H9 (cell line): Measurements from ENCODE around the gene MLIP. TPM values are rescaled to one million over a fixed set of nuclear protein-coding genes. Genes with fewer than 3 reads are reported as not detected.

ENCODE experiments used
- DNase-seq: peaks from one replicate; pipeline ENCODE4 v3.0.0-alpha.2; 2017
- H2AFZ ChIP-seq: one replicate; pipeline ENCODE4 v1.6.1; 2013; ENCODE audit warnings: mild to moderate bottlenecking, low read length, control low read depth, moderate library complexity
- H2AK5ac ChIP-seq: 2 replicates; pipeline ENCODE4 v1.6.1; 2013; ENCODE audit warnings: low read length, control low read depth, mixed read lengths; ENCODE audit not compliant: insufficient read length
- H2BK120ac ChIP-seq: one replicate; pipeline ENCODE4 v1.6.1; 2013; ENCODE audit warnings: low read depth, mild to moderate bottlenecking, low read length, control low read depth, inconsistent platforms; ENCODE audit not compliant: poor library complexity, severe bottlenecking
- H2BK12ac ChIP-seq: 2 replicates; pipeline ENCODE4 v1.6.1; 2013; ENCODE audit warnings: low read length, control low read depth, mixed read lengths, low read depth; ENCODE audit not compliant: insufficient read length
- H2BK15ac ChIP-seq: 2 replicates; pipeline ENCODE4 v1.6.1; 2013; ENCODE audit warnings: low read depth, low read length, control low read depth
- H2BK20ac ChIP-seq: one replicate; pipeline ENCODE4 v1.6.1; 2013; ENCODE audit warnings: low read depth, mild to moderate bottlenecking, low read length, control low read depth, inconsistent platforms; ENCODE audit not compliant: poor library complexity, severe bottlenecking
- H2BK5ac ChIP-seq: 2 replicates; pipeline ENCODE4 v1.6.1; 2013; ENCODE audit warnings: low read length, control low read depth, mixed read lengths; ENCODE audit not compliant: insufficient read length
- H3K14ac ChIP-seq: 2 replicates; pipeline ENCODE4 v1.6.1; 2013; ENCODE audit warnings: low read length, control low read depth; ENCODE audit not compliant: insufficient read depth
- H3K18ac ChIP-seq: 2 replicates; pipeline ENCODE4 v1.6.1; 2013; ENCODE audit warnings: low read depth, mild to moderate bottlenecking, mixed read lengths, low read length, control low read depth; ENCODE audit not compliant: insufficient read length
- H3K23ac ChIP-seq: 2 replicates; pipeline ENCODE4 v1.6.1; 2013; ENCODE audit warnings: low read length, control low read depth, mixed read lengths, low read depth; ENCODE audit not compliant: insufficient read length
- H3K23me2 ChIP-seq: 2 replicates; pipeline ENCODE4 v1.6.1; 2013; ENCODE audit warnings: low read depth, mild to moderate bottlenecking, mixed read lengths, low read length, control low read depth; ENCODE audit not compliant: insufficient read length, poor library complexity, severe bottlenecking
- H3K27ac ChIP-seq: 2 replicates; pipeline ENCODE4 v1.5.1; 2013; ENCODE audit warnings: low read length, control low read depth, mixed read lengths, low read depth; ENCODE audit not compliant: insufficient read length
- H3K27me3 ChIP-seq: 2 replicates; pipeline ENCODE4 v1.6.1; 2013; ENCODE audit warnings: low read length, control low read depth, inconsistent platforms; ENCODE audit not compliant: insufficient read depth
- H3K4ac ChIP-seq: 2 replicates; pipeline ENCODE4 v1.6.1; 2013; ENCODE audit warnings: low read depth, mild to moderate bottlenecking, control low read depth, inconsistent platforms, low read length, moderate library complexity
- H3K4me1 ChIP-seq: 2 replicates; pipeline ENCODE4 v1.6.1; 2013; ENCODE audit warnings: low read length, control low read depth, inconsistent platforms; ENCODE audit not compliant: insufficient read depth
- H3K4me2 ChIP-seq: 2 replicates; pipeline ENCODE4 v1.6.1; 2013; ENCODE audit warnings: low read length, control low read depth, mixed read lengths; ENCODE audit not compliant: insufficient read length, insufficient read depth
- H3K56ac ChIP-seq: 2 replicates; pipeline ENCODE4 v1.6.1; 2013; ENCODE audit warnings: low read depth, mild to moderate bottlenecking, mixed read lengths, low read length, control low read depth; ENCODE audit not compliant: insufficient read length
- H3K79me1 ChIP-seq: 2 replicates; pipeline ENCODE4 v1.6.1; 2013; ENCODE audit warnings: low read depth, mild to moderate bottlenecking, moderate library complexity, low read length, control low read depth, inconsistent platforms; ENCODE audit not compliant: insufficient read depth, poor library complexity, severe bottlenecking
- H3K79me2 ChIP-seq: 2 replicates; pipeline ENCODE4 v1.6.1; 2013; ENCODE audit warnings: low read length, control low read depth, inconsistent platforms; ENCODE audit not compliant: insufficient read depth
- H3K9ac ChIP-seq: 2 replicates; pipeline ENCODE4 v1.6.1; 2013; ENCODE audit warnings: low read length, control low read depth, mixed read lengths; ENCODE audit not compliant: insufficient read length; ENCODE audit errors: extremely low read depth
- H3K9me3 ChIP-seq: one replicate; pipeline ENCODE4 v1.6.1; 2013; ENCODE audit warnings: low read depth, low read length, inconsistent platforms; ENCODE audit not compliant: control insufficient read depth
- H3T11ph ChIP-seq: one replicate; pipeline ENCODE4 v1.6.1; 2013; ENCODE audit warnings: mild to moderate bottlenecking, low read length, control low read depth, inconsistent platforms
- H4K20me1 ChIP-seq: one replicate; pipeline ENCODE4 v1.6.1; 2013; ENCODE audit not compliant: control insufficient read depth, insufficient read length, insufficient read depth
- H4K5ac ChIP-seq: 2 replicates; pipeline ENCODE4 v1.6.1; 2013; ENCODE audit warnings: low read depth, mild to moderate bottlenecking, mixed read lengths, low read length, control low read depth; ENCODE audit not compliant: insufficient read length
- H4K8ac ChIP-seq: replicated peaks from 2 replicates; pipeline ENCODE4 v1.6.1; 2013; ENCODE audit warnings: low read length, control low read depth, mixed read lengths, low read depth; ENCODE audit not compliant: insufficient read length
- H4K91ac ChIP-seq: 2 replicates; pipeline ENCODE4 v1.6.1; 2013; ENCODE audit warnings: low read depth, mild to moderate bottlenecking, moderate library complexity, mixed read lengths, low read length, control low read depth; ENCODE audit not compliant: insufficient read length
- H3K27ac Mint-ChIP-seq, 3 experiments: 2 replicates in 2 of 3; 3 replicates in 1 of 3; pipeline ENCODE4 v1.8.0; 2020 to 2021; ENCODE audit warnings: mixed read lengths in 3 of 3, mild to moderate bottlenecking in 1 of 3, moderate library complexity in 1 of 3
- H3K27me3 Mint-ChIP-seq: 2 replicates; pipeline ENCODE4 v1.8.0; 2021; ENCODE audit warnings: low read depth, mild to moderate bottlenecking, moderate library complexity, mixed read lengths
- H3K36me3 Mint-ChIP-seq, 3 experiments: 2 replicates in 2 of 3; 3 replicates in 1 of 3; pipeline ENCODE4 v1.8.0; 2020 to 2021; ENCODE audit warnings: low read depth in 3 of 3, mixed read lengths in 3 of 3; ENCODE audit not compliant: insufficient read depth in 1 of 3
- H3K4me1 Mint-ChIP-seq, 2 experiments: 2 replicates each; pipeline ENCODE4 v1.8.0; 2020; ENCODE audit warnings: mixed read lengths in 2 of 2
- H3K4me3 Mint-ChIP-seq, 2 experiments: 2 replicates in 1 of 2; 3 replicates in 1 of 2; pipeline ENCODE4 v1.8.0; 2020 to 2021; ENCODE audit warnings: mild to moderate bottlenecking in 2 of 2, mixed read lengths in 2 of 2, moderate library complexity in 1 of 2
- H3K9me3 Mint-ChIP-seq, 2 experiments: 2 replicates in 1 of 2; 3 replicates in 1 of 2; pipeline ENCODE4 v1.8.0; 2020; ENCODE audit warnings: mild to moderate bottlenecking in 2 of 2, mixed read lengths in 2 of 2, moderate library complexity in 1 of 2
- CTCF ChIP-seq: fragments of 200-600 bp; sonication (generic); conservative IDR thresholded peaks from 3 replicates; pipeline ENCODE4 v1.8.0; 2021; ENCODE audit warnings: antibody characterized with exemption, mild to moderate bottlenecking
- WGBS: extraction: QIAGEN DNeasy Blood & Tissue Kit; methylation state at CpG from one replicate; pipeline ENCODE4 v1.1.7; 2013; ENCODE audit warnings: missing lambda C conversion rate, low lambda C conversion rate, mixed read lengths; ENCODE audit not compliant: insufficient read length; ENCODE audit errors: extremely low coverage; 5-methylcytosine and 5-hydroxymethylcytosine counted together
- total RNA-seq: library from RNA; stranded (reverse); gene quantifications from 2 replicates; pipeline ENCODE4 v1.2.1, GENCODE V29; 2021

The MLIP gene
- total RNA-seq, 1 experiment from 2014 or later: not detected

GRCh38 chr6:54266400-54266923 lies 155.2 kb downstream of the MLIP start:
- H3K27ac Mint-ChIP-seq: peak overlapping the region in 1 of 3 experiments; percentile 60; a peak in 1 of 7 replicates
- Histone ChIP-seq H3K4me1 (no peaks in the 10 kb centered on the region), H3T11ph (no peak overlapping the region), H3K4me2 (no peak overlapping the region), H2BK12ac (no peak overlapping the region), H3K79me2 (no peaks in the 10 kb centered on the region), H4K20me1 (no peaks in the 10 kb centered on the region), H3K27ac (no peak overlapping the region), H2AK5ac (no peak overlapping the region), H3K9ac (no peak overlapping the region), H3K4ac (no peak overlapping the region), H3K18ac (no peak overlapping the region), H2AFZ (no peak overlapping the region), H2BK5ac (no peak overlapping the region), H2BK20ac (no peak overlapping the region), H3K23me2 (no peaks in the 10 kb centered on the region), H4K5ac (no peak overlapping the region), H4K91ac (no peak overlapping the region), H4K8ac (no peak overlapping the region), H2BK120ac (no peak overlapping the region), H3K9me3 (no peaks in the 10 kb centered on the region), H3K14ac (no peak overlapping the region), H3K23ac (no peak overlapping the region), H2BK15ac (no peak overlapping the region), H3K79me1 (no peaks in the 10 kb centered on the region), H3K27me3 (no peaks in the 10 kb centered on the region), H3K56ac (no peak overlapping the region)
- peak; percentile 60 for TF ChIP-seq CTCF
- no peaks in the 10 kb centered on the region for H3K9me3 Mint-ChIP-seq
- peaks cover 15 to 22% of the 10 kb centered on the region in 2 experiments for H3K4me1 Mint-ChIP-seq
- H3K27me3 Mint-ChIP-seq: peaks cover 9% of the 10 kb centered on the region
- H3K36me3 Mint-ChIP-seq: no peaks in the 10 kb centered on the region
- no CpG with 5 or more reads among the region's 5 CpGs for whole genome bisulfite sequencing
- H3K4me3 Mint-ChIP-seq: no peak overlapping the region
- DNase-seq: peak; percentile 44
